Right renal cortex interstitium (tissue), 3 donors: ENCODE data around the gene FOSL2. TPM values are rescaled to one million over a fixed set of nuclear protein-coding genes. Genes with fewer than 3 reads are reported as not detected.

Experiments used
- DNase-seq, 3 donors: peaks; one replicate each; pipeline ENCODE4 v3.0.0-alpha.2; 2013; ENCODE audit warnings: low read depth in 3 of 3, low spot score in 2 of 3
- polyA plus RNA-seq, 3 donors: library from polyadenylated mRNA; unstranded; fragments of 120-200 nt; gene quantifications; one replicate each; pipeline ENCODE4 v1.2.1, GENCODE V29; 2013; ENCODE audit not compliant: insufficient read length in 3 of 3

Gene FOSL2
- polyA plus RNA-seq, 3 donors, result 19.6 to 25.7 (median 24.7) TPM

- DNase-seq, result no peak
Observed at GRCh38 chr2:28446531-28446930, 53.9 kb downstream of the FOSL2 start.

DNA sequence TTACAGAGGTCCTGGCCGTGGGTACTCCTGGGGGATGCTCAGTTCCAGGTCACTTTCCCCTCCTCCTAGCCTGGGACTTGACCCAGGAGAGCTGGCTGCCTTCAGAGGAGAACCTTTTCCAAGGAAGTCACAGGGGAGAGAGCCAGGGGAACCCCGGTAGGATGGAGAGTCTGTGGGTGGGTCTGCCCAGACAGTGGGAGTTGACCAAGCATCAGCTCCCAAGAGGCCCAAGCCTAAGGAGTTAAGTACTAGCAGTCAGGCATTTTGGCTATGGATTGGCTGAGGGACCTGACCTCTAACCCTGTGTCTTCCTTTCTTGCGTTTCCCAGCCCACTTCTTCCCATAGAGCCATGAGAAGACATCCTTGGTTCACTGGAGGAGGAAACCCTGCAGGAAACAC is 54.4 kb downstream of the FOSL2 start:
- no peak for DNase-seq

- DNase-seq, result no peak
Observed at GRCh38 chr2:28447943-28448792, 55.5 kb downstream of the FOSL2 start.

- no peak for DNase-seq
Observed at GRCh38 chr2:28448793-28449100, 56.1 kb downstream of the FOSL2 start.

DNA sequence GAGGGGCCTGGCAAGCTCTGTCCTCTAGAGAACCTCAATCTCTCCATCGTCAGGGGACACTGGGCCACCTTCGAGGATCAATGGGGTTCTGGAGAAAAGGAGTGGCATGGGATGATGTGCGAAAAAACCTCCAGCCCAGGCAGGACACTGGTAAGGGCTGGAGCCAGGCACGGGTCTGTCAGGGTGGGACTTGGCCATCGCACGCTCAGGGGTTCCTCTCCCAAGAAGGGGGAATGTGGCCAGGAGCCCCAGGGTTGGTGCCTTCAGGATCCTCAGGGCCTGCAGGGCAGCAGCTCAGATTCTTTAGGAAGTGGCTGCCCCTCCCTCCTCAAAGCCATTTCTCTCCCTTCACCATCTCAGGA is 56.4 kb downstream of the FOSL2 start:
- DNase-seq, result no peak

- no peak for DNase-seq
Observed at GRCh38 chr2:28449488-28450395, 57.1 kb downstream of the FOSL2 start.

DNA sequence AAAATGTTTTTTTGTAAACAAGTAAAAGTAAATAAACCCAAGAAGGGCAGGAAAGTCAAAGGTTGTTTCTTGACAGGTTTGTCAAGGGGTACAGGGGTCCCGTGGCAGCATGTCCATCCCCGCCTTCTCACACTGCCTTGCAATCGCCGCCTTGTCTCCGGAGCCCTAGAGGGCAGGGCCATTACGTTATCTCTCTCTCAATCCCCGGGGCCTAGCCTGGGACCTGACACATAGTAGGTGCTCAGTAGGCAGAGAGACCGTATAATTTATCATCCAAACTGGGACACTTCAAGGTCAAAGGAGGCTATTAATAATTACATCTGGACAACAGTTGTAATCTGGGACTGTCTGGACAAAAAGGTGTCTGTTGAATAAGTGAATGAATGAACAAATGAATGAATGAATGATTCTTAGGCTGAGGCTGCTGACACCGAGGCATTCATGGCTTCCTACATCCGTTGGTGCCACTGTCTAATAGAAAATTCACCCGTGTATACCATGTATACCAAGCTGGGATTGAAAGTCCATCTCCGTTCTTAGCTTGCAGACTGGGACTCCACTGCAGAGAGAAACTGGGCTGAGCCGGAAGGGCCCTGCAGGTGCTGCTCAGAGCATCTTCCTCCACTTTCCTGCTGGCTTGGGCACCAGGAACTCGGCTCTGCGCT is 58.4 kb downstream of the FOSL2 start:
- no peak for DNase-seq

GRCh38 chr2:28451793-28452533 is 59.3 kb downstream of the FOSL2 start:
- no peak for DNase-seq

DNA sequence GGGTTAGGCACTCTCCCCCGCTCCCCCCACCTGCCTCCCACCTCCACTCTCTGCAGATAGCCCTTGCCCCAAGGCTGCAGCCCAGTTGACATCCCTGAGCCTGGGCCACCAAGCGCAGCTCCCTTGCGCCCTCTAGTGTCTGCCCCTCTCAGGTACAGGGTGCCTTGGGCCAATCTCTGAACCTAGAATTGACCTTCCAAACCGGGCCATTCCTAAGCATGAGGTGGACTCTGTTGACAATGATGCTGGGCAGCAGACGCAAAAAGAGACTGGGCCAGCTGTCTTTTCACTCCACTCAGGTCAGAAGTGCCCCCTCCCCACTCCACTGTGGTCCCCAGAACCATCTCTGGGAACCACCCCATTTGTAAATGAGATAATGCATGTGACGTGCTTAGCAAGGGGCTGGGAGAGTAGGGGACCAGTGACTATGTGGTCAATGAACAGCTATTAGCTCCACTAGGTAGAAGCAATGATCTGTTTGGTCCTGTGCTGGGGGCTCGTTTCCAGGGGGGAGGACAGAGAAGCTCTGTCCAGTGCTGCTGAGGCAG is 60.0 kb downstream of the FOSL2 start:
- peak in 1 of 3 donors; percentile 20 for DNase-seq

- no peak for DNase-seq
Observed at GRCh38 chr2:28453396-28453795, 60.7 kb downstream of the FOSL2 start.

GRCh38 chr2:28454016-28454930 is 61.6 kb downstream of the FOSL2 start:
- no peak for DNase-seq

DNA sequence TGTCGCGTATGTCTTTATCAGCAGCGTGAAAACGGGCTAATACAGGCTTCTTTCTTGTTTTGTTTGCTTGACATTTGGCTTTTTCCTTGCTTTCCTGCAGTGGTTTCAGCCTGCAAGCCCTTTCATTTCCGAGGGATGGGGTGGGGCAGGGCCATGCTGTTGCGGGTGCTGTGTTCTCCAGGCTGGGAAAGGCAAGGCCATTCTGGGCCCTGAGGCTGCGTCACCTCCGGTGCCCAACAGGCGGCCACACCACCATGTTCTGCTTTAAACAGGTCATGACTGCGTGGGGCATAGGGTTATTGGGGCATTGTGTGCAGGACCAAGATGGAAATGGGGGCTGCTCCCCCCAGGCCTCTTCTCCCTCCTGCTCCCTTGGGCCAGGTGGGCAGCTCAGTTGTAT is 64.6 kb downstream of the FOSL2 start:
- DNase-seq, result no peak

DNA sequence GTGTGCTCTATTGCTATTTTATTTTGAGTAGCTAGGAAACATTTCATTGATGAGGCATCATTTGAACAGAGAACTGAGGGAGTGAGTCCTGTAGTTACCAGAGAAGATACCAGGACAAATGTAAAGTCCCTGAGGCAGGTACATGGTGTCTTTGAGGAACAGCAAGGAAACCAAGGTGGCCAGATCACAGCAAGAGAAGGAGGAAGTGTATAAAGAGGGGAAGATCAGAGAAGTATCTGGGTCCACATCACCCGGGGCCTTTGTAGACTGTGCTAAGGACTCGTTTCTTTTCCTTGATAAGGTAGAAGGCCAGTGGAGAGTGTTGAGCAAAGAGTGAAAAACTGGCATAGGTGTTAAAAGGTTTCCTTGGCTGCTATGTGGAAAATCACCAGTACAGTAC is 68.4 kb downstream of the FOSL2 start:
- no peak for DNase-seq

- DNase-seq, result no peak
Observed at GRCh38 chr2:28462122-28462521, 69.5 kb downstream of the FOSL2 start.

GRCh38 chr2:28463211-28463816 is 70.7 kb downstream of the FOSL2 start:
- DNase-seq, result no peak

- no peak for DNase-seq
Observed at GRCh38 chr2:28463893-28464292, 71.2 kb downstream of the FOSL2 start.

DNA sequence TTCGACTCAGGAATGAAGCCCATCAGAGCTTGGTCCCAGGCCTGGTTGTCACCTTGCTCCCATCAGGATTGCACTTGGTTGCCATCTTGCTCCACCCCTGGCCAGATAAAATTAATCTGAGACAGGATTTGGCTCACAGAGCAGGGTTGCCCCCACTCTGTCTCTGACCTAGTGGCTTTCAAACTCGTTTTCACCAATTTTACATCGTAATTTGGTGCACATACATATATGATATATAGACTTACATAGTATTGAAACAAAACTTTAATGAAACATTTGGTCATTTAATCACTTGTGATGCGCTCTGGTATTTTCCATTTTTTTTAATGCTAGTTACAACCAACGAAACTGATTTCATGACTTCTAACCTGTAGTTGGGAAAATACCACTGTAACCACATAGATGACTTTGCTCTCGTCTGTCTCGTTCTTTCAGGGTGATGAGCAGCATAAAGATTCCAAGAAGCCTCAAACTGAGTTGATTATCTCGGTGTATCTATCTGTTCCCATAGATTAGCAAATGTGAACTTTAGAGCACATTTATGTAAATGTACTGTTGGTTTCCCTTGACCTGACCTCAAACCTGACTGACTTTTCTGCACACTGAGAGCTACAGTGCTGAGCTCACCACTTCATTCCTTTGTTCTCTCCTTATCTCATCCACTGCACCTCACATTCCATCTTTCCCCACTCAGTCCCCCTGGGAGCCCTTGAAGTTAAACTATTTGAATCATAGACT is 72.7 kb downstream of the FOSL2 start:
- DNase-seq, result no peak
